Smooth muscle cell (in vitro differentiated cells): ENCODE measurements around the gene FGF6. TPM values are rescaled to one million over a fixed set of nuclear protein-coding genes. Genes with fewer than 3 reads are reported as not detected.

Source experiments
- DNase-seq: peaks from one replicate; lab custom pipeline; 2025; ENCODE audit not compliant: unreplicated experiment; lab: John Stamatoyannopoulos, UW
- H2AFZ ChIP-seq: fragments of 200-600 bp; sonication (generic); 2 replicates; pipeline ENCODE4 v1.6.0; 2016; ENCODE audit warnings: antibody characterized with exemption, low read depth, mild to moderate bottlenecking
- H3F3A ChIP-seq: fragments of 200-600 bp; sonication (generic); 2 replicates; pipeline ENCODE4 v1.6.0; 2017; ENCODE audit warnings: antibody characterized with exemption, low read depth
- H3K27ac ChIP-seq: fragments of 200-600 bp; sonication (generic); 2 replicates; pipeline ENCODE4 v1.5.1; 2016; ENCODE audit warnings: low read depth, mild to moderate bottlenecking
- H3K27me3 ChIP-seq: fragments of 200-600 bp; sonication (generic); 2 replicates; pipeline ENCODE4 v1.6.1; 2016; ENCODE audit warnings: low read depth, mild to moderate bottlenecking
- H3K36me3 ChIP-seq: fragments of 200-600 bp; sonication (generic); 2 replicates; pipeline ENCODE4 v1.5.1; 2016; ENCODE audit warnings: low read depth
- H3K4me1 ChIP-seq: fragments of 200-600 bp; sonication (generic); 2 replicates; pipeline ENCODE4 v1.5.1; 2016; ENCODE audit warnings: low read depth
- H3K4me2 ChIP-seq: fragments of 200-600 bp; sonication (generic); 2 replicates; pipeline ENCODE4 v1.6.0; 2016; ENCODE audit warnings: mild to moderate bottlenecking
- H3K4me3 ChIP-seq: fragments of 200-600 bp; sonication (generic); 2 replicates; pipeline ENCODE4 v1.5.1; 2016; ENCODE audit warnings: mild to moderate bottlenecking
- H3K79me2 ChIP-seq: fragments of 200-600 bp; sonication (generic); 2 replicates; pipeline ENCODE4 v1.6.0; 2016; ENCODE audit warnings: low read depth, mild to moderate bottlenecking
- H3K9ac ChIP-seq: fragments of 200-600 bp; sonication (generic); 2 replicates; pipeline ENCODE4 v1.6.0; 2016; ENCODE audit warnings: low read depth
- H3K9me3 ChIP-seq: fragments of 200-600 bp; sonication (generic); replicated peaks from 2 replicates; pipeline ENCODE4 v1.5.1; 2016; ENCODE audit warnings: low read depth
- H4K20me1 ChIP-seq: fragments of 200-600 bp; sonication (generic); 2 replicates; pipeline ENCODE4 v1.6.0; 2016; ENCODE audit warnings: low read depth
- WGBS: methylation state at CpG from one replicate; pipeline ENCODE4 v1.1.7; 2016; ENCODE audit warnings: low lambda C conversion rate; 5-methylcytosine and 5-hydroxymethylcytosine counted together
- polyA plus RNA-seq: library from polyadenylated mRNA; unstranded; fragments of >200 nt; fragmentation: Nextera tagmentation; extraction: Ambion mirVana; gene quantifications from 2 replicates; pipeline ENCODE4 v1.2.1, GENCODE V29; 2016
- total RNA-seq: library from RNA; depleted of rRNA; stranded (reverse); fragments of >200 nt; gene quantifications from 2 replicates; pipeline ENCODE4 v1.2.3, GENCODE V29; 2014
- TF ChIP-seq, protein P1 (sequence below): fragments of 200-600 bp; sonication (generic); IDR thresholded peaks from 2 replicates; pipeline ENCODE4 v1.5.1; 2017; ENCODE audit warnings: borderline replicate concordance, mild to moderate bottlenecking, antibody characterized with exemption; ENCODE audit not compliant: insufficient read depth, poor library complexity, severe bottlenecking

The FGF6 gene
- total and polyA plus RNA-seq, 2 experiments from 2014 or later = not detected

DNA sequence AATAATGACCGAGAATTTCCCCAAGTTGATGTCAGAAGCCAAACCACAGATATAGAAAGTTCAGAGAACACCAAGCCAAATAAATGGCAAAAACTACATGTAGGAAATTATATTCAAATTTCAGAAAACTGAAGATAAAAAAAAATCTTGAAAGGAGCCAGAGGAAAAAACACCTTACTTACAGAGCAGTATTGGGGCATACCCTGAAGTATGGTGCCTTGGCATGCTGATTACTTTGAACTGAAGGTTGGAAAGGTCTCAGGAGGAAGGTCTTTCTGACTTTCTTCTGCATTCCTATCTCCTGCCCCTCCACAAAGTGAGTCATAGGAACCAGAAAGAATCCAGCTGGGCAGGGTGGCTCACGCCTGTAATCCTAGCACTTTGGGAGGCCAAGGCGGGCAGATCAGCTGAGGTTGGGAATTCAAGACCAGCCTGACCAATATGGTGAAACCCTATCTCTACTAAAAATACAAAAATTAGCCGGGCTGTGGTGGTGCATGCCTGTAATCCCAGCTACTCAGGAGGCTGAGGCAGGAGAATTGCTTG, 8.8 kb upstream of the FGF6 start:
- TF ChIP-seq, protein P1, sequence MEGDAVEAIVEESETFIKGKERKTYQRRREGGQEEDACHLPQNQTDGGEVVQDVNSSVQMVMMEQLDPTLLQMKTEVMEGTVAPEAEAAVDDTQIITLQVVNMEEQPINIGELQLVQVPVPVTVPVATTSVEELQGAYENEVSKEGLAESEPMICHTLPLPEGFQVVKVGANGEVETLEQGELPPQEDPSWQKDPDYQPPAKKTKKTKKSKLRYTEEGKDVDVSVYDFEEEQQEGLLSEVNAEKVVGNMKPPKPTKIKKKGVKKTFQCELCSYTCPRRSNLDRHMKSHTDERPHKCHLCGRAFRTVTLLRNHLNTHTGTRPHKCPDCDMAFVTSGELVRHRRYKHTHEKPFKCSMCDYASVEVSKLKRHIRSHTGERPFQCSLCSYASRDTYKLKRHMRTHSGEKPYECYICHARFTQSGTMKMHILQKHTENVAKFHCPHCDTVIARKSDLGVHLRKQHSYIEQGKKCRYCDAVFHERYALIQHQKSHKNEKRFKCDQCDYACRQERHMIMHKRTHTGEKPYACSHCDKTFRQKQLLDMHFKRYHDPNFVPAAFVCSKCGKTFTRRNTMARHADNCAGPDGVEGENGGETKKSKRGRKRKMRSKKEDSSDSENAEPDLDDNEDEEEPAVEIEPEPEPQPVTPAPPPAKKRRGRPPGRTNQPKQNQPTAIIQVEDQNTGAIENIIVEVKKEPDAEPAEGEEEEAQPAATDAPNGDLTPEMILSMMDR = no peak
- WGBS = 78% methylated on average over 4 of the region's 4 CpGs

DNA sequence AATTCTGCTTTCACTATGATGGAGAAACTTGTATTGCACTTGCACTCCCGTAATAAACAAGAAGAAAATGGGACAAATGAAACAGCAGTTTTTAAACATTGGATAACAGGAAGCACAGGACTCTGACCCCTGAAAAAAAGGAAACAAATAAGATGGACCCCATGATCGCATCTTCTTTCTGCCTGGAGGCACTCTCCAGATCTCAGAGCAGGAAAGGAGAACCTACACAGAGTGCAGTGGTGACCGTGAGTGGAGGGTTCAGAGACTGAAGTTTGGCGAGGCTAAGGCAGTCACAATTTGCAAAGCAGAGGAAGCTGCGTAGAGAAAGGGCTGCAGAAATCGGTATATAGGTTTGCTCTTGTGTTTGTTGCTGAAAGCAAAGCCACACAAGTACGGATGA, 6.1 kb upstream of the FGF6 start:
- Histone ChIP-seq H3K4me2 (no peak overlapping the region), H3K9me3 (no peaks in the 10 kb centered on the region), H3K9ac (no peak overlapping the region), H2AFZ (no peak overlapping the region), H3K4me1 (peaks cover 18% of the 10 kb centered on the region), H3K36me3 (no peaks in the 10 kb centered on the region), H3F3A (no peaks in the 10 kb centered on the region), H3K79me2 (no peaks in the 10 kb centered on the region), H3K4me3 (no peak overlapping the region), H3K27ac (no peak overlapping the region), H4K20me1 (no peaks in the 10 kb centered on the region), H3K27me3 (no peaks in the 10 kb centered on the region)
- WGBS = 76% methylated on average over 7 of the region's 7 CpGs
- no peak for DNase-seq
- TF ChIP-seq, protein P1 = no peak

More for the DNA sequence above, 8.8 kb upstream of the FGF6 start:
- Histone ChIP-seq H3K9me3 (no peaks in the 10 kb centered on the region), H3K79me2 (no peaks in the 10 kb centered on the region), H3K4me3 (no peak overlapping the region), H4K20me1 (no peaks in the 10 kb centered on the region), H3F3A (no peaks in the 10 kb centered on the region), H3K27ac (no peak overlapping the region), H2AFZ (no peak overlapping the region), H3K4me2 (no peak overlapping the region), H3K36me3 (no peaks in the 10 kb centered on the region), H3K9ac (no peak overlapping the region), H3K27me3 (no peaks in the 10 kb centered on the region), H3K4me1 (peaks cover 18% of the 10 kb centered on the region)
- no peak for DNase-seq

DNA sequence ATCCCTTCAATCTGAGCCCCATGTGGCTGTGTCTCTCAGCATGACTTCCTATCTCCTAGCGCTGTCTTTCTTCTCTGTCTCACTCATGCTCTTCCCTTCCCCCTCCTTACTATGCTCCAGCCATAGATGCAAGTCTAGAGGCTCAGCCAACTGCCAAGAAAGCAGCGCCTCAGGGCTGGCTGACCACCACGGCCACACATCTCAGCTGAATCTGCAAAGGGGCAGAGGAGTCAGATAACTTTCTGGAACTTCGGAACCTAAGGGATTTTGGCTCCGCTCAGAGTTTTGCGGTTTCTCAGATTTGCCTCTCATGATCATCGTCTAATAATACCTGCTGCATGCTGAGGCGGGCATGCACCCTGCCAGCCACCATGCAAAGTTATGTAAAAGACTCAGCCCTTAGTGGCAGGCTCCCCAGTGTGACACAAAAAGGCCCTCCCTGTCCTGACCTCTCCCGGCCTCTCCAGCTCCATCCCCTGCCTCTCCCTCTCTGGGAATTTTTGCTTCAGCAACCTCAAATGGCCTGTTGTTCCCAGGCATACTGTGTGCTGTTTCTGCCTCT, 5.0 kb upstream of the FGF6 start:
- no peaks in the 10 kb centered on the region for H3K79me2 ChIP-seq
- no peaks in the 10 kb centered on the region for H3K27me3 ChIP-seq
- peaks cover 18% of the 10 kb centered on the region for H3K4me1 ChIP-seq
- no peak overlapping the region for H3K27ac ChIP-seq
- WGBS = 27% methylated on average over 9 of the region's 9 CpGs
- no peak overlapping the region for H3K4me2 ChIP-seq
- no peak overlapping the region for H3K9ac ChIP-seq
- TF ChIP-seq, protein P1 = no peak
- no peak overlapping the region for H3K4me3 ChIP-seq
- no peak overlapping the region for H2AFZ ChIP-seq
- no peaks in the 10 kb centered on the region for H3K9me3 ChIP-seq
- H4K20me1 ChIP-seq = no peaks in the 10 kb centered on the region
- no peaks in the 10 kb centered on the region for H3F3A ChIP-seq
- no peaks in the 10 kb centered on the region for H3K36me3 ChIP-seq
- no peak for DNase-seq

DNA sequence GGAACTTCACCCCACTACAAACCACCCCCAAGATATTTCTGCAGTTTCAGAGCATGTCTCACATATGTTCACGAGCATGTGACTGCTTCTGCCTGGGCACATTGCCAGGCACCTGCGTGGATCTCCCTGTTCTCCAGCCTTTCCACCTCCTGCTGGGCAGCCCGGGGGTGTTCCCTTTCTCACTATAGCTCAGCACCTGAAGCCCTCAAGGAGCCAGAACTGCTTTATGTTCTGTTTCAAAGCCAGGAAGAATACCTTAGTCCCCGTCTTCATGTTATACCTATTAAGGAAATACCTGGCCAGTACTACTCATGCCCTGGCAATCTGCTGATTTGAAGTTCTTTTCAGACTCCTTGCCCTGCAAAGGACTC, 4.2 kb upstream of the FGF6 start:
- TF ChIP-seq, protein P1 = no peak
- H3K27me3 ChIP-seq = no peaks in the 10 kb centered on the region
- no peaks in the 10 kb centered on the region for H3K79me2 ChIP-seq
- H3K4me1 ChIP-seq = peaks cover 18% of the 10 kb centered on the region
- no peak overlapping the region for H3K4me2 ChIP-seq
- 84% methylated on average over 4 of the region's 4 CpGs for WGBS
- H3K9ac ChIP-seq = no peak overlapping the region
- H3K36me3 ChIP-seq = no peaks in the 10 kb centered on the region
- no peak overlapping the region for H2AFZ ChIP-seq
- no peak for DNase-seq
- no peaks in the 10 kb centered on the region for H3F3A ChIP-seq
- H3K9me3 ChIP-seq = no peaks in the 10 kb centered on the region
- H3K4me3 ChIP-seq = no peak overlapping the region
- no peaks in the 10 kb centered on the region for H4K20me1 ChIP-seq
- H3K27ac ChIP-seq = no peak overlapping the region
